ENCODE data around the gene PIK3AP1.

GRCh38 chr10:96656839-96657238 lies 63.5 kb downstream of the PIK3AP1 start:
- TF ChIP-seq EZH2 (IDR thresholded peaks at IDR 0.05; ENCODE audit: low read length, unreplicated experiment): no peak
- TF ChIP-seq, protein P1, sequence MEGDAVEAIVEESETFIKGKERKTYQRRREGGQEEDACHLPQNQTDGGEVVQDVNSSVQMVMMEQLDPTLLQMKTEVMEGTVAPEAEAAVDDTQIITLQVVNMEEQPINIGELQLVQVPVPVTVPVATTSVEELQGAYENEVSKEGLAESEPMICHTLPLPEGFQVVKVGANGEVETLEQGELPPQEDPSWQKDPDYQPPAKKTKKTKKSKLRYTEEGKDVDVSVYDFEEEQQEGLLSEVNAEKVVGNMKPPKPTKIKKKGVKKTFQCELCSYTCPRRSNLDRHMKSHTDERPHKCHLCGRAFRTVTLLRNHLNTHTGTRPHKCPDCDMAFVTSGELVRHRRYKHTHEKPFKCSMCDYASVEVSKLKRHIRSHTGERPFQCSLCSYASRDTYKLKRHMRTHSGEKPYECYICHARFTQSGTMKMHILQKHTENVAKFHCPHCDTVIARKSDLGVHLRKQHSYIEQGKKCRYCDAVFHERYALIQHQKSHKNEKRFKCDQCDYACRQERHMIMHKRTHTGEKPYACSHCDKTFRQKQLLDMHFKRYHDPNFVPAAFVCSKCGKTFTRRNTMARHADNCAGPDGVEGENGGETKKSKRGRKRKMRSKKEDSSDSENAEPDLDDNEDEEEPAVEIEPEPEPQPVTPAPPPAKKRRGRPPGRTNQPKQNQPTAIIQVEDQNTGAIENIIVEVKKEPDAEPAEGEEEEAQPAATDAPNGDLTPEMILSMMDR (conservative IDR thresholded peaks at IDR 0.05; ENCODE audit: low read depth, low read length): no peak

Measured in PC-3 (cell line).